Mucosa of stomach (tissue), 1 donor: Measurements from ENCODE around the gene PNPO.

Experiments used
- H3K27me3 ChIP-seq: one replicate; pipeline ENCODE4 v1.7.0; 2013; ENCODE audit warnings: mild to moderate bottlenecking, low read length; ENCODE audit not compliant: control insufficient read depth, insufficient read depth
- H3K36me3 ChIP-seq: one replicate; pipeline ENCODE4 v1.7.0; 2013; ENCODE audit warnings: low read length; ENCODE audit not compliant: control insufficient read depth, insufficient read depth
- H3K4me1 ChIP-seq: one replicate; pipeline ENCODE4 v1.7.0; 2013; ENCODE audit warnings: mild to moderate bottlenecking, low read length; ENCODE audit not compliant: control insufficient read depth, insufficient read depth
- H3K4me3 ChIP-seq: one replicate; pipeline ENCODE4 v1.7.0; 2013; ENCODE audit warnings: low read length
- H3K9ac ChIP-seq: one replicate; pipeline ENCODE4 v1.7.0; 2013; ENCODE audit warnings: mild to moderate bottlenecking, low read length, moderate library complexity
- H3K9me3 ChIP-seq: one replicate; pipeline ENCODE4 v1.7.0; 2013; ENCODE audit warnings: mild to moderate bottlenecking, low read length, moderate library complexity; ENCODE audit not compliant: control insufficient read depth
- donor health status: Pancreatic carcinoma.

The PNPO gene

DNA sequence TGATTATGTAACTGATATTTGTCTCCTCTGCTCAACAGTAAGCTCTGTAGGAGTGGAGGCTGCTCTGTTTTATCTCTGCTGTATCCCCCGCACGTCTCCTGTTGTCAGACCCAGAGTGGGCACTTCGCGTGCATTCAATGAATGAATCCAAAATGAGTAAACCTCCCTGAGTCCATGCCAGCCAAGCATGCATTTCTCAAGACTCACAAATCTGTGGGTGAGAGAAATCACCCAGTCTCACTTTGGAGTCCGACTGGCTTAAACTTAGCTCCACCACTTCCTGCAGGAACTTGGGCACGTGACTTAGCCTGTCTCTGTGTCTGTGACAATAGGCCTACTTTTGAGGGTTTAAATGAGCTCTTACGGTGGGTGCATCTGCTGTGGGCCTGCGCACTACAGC lies 3.7 kb downstream of the PNPO start:
- H3K4me3 ChIP-seq, result no peak overlapping the region
- no peaks in the 10 kb centered on the region for H3K9me3 ChIP-seq
- no peaks in the 10 kb centered on the region for H3K27me3 ChIP-seq
- H3K4me1 ChIP-seq, result peaks cover 49% of the 10 kb centered on the region
- H3K36me3 ChIP-seq, result peaks cover 14% of the 10 kb centered on the region
- no peak overlapping the region for H3K9ac ChIP-seq

DNA sequence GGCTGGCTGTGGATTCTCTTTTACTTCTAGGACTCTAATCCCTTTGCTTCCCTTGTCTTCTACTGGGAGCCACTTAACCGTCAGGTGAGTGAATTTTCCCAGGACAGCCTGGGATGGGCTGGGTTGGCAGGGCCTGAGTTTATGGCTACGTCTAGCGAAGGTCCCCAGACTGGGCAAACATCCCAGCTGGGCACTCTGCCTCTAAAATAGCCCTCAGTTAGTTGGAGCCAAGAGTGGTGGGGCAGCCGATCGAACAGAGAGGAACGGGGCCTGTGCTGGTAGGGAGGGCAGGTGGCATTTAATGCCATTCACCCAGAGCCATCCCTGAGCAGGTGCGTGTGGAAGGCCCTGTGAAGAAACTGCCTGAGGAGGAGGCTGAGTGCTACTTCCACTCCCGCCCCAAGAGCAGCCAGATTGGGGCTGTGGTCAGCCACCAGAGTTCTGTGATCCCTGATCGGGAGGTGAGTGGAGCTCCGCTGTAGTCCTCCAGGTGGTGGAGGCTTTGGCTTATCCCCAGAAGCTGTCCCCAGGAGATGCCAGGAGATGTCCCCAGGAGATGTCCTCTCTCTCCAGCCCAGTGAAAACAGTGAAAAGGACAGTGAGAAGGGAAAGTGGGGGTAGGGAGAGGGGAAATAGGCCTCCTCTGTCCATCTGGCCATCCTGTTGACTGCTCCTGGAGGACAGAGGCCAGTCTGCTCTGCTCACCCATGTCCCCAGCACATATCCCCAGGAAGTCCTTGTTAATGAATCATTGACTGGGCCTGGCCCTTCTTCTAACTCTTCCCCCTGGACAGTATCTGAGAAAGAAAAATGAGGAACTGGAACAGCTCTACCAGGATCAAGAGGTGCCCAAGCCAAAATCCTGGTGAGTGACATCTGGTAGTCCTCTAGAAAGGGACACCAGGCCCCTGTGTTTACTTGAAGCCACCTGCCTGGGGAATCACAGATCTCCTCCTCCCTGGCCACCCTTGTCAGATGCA lies 4.4 kb downstream of the PNPO start:
- Histone ChIP-seq H3K27me3 (no peaks in the 10 kb centered on the region), H3K9me3 (no peaks in the 10 kb centered on the region), H3K9ac (no peak overlapping the region), H3K4me1 (peaks cover 55% of the 10 kb centered on the region), H3K36me3 (peaks cover 14% of the 10 kb centered on the region), H3K4me3 (no peak overlapping the region)

DNA sequence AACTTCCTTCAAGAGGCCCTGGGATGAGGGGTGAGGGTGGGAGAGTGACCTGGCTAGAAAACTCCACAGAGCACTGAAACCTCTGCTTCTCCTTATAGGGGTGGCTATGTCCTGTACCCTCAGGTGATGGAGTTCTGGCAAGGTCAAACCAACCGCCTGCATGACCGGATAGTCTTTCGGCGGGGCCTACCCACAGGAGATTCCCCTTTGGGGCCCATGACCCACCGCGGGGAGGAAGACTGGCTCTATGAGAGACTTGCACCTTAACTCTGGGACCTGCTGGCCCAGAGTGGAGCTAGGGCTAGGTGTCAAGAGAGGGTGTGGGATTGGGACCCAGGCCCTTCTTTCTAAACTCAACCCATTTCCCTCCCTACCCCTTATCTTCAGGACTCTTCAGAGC lies 5.1 kb downstream of the PNPO start:
- Histone ChIP-seq H3K36me3 (peaks cover 19% of the 10 kb centered on the region), H3K9me3 (no peaks in the 10 kb centered on the region), H3K4me3 (no peak overlapping the region), H3K4me1 (peaks cover 57% of the 10 kb centered on the region), H3K9ac (no peak overlapping the region), H3K27me3 (no peaks in the 10 kb centered on the region)

DNA sequence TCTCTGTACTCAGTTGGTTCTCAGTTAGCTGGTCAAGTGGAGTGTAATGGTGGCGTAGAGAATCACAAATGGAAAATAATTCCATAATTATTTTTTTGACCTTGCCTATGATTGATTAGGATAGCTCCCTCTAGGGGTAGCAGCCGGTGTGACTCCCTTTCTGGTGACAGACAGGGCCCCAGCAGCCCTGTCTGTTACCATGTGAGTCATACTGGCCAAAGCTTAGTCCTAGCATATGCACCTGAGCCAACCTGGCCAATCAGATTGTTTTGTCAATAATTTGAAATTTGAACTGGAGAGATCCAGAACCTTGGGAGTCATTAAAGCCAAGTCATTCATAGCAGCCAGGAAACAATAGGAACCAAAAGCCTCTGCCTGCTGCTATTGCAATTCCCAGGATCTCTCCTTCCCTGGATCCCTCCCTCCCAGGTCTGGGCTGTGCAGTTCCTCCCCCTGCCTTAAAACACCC lies 5.6 kb downstream of the PNPO start:
- Histone ChIP-seq H3K9ac (no peak overlapping the region), H3K4me1 (peaks cover 61% of the 10 kb centered on the region), H3K36me3 (peaks cover 19% of the 10 kb centered on the region)

DNA sequence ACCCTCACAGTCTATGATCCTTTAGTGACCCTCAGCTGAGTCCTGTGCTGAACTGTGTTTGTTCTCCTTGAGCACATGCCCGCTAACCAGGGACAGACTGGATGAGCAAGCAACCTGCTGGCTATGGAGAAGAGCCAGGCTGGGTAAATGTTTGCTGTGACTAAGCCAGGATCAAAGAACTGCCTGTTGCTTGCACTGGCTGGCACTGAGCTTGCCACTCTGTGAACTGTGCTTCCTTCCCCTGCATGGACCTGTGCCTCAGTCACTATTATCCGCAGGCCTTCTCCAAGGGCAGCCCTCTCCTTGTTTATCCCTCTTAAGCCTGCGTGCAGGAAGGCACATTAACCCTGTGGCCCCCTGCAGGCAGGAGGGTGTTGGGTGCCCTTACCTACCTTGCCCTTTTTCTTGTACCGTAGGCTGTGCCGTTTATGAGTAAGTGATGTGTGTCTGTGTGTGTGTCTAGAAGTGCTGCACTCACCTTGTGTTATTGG lies 7.4 kb downstream of the PNPO start:
- no peak overlapping the region for H3K4me3 ChIP-seq

More for the DNA sequence above, 5.6 kb downstream of the PNPO start:
- Histone ChIP-seq H3K4me3 (no peak overlapping the region), H3K9me3 (no peaks in the 10 kb centered on the region), H3K27me3 (no peaks in the 10 kb centered on the region)

DNA sequence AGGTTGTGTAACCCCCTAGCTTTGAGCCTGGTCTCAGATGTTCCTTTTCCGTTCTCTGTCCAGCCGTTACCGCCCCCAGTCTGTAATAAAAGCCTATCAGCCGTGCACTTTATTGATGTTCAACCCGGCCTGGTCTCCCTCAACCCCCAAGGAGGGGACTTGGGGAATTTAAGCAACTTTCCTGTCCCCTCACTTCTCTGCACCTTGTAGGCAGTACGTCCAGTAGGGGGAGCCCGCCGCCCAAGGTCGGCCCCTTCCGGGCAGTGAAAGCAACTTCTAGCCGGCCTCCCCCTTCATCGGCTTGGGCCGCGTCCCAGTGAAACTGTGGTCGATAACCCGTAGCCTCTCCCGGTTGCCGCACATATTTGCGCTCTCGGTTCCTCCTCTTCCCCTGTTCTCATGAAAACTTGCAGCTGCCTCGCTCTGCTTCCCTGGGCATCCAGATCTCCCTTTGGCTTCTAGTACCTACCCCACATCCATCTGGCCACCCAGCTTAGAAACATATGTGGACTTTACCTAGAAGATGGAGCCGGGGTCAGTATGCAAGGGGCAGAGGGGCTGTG lies 7.9 kb downstream of the PNPO start:
- Histone ChIP-seq H3K4me1 (peaks cover 76% of the 10 kb centered on the region), H3K9me3 (no peaks in the 10 kb centered on the region), H3K36me3 (peaks cover 19% of the 10 kb centered on the region), H3K4me3 (peak overlapping the region; percentile 4), H3K9ac (peak overlapping the region; percentile 47), H3K27me3 (no peaks in the 10 kb centered on the region)

More for the DNA sequence above, 7.4 kb downstream of the PNPO start:
- H3K9ac ChIP-seq, result peak overlapping the region; percentile 47
- peaks cover 71% of the 10 kb centered on the region for H3K4me1 ChIP-seq
- H3K36me3 ChIP-seq, result peaks cover 19% of the 10 kb centered on the region
- H3K9me3 ChIP-seq, result no peaks in the 10 kb centered on the region
- H3K27me3 ChIP-seq, result no peaks in the 10 kb centered on the region

DNA sequence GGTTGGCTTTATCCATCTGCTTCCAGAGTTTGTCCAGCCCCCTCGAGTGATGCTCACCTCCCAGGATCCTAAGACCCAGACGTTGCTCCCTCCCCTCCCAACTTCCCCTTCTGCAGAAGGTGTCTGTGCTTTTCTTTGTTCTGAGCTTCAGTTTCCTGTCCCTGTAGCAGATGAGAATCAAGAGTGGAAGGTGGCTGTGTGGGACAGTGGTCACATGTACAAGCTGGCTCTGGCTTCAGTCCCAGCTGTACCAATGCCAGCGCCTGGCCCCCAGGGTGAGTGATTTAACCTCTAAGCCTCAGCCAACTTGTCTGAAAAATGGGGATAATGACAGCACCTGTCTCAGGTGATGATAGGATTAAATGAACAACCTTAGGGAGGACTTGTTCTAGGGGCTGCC lies 8.6 kb downstream of the PNPO start:
- Histone ChIP-seq H3K36me3 (peaks cover 19% of the 10 kb centered on the region), H3K9me3 (no peaks in the 10 kb centered on the region), H3K27me3 (no peaks in the 10 kb centered on the region), H3K4me3 (peak overlapping the region; percentile 4), H3K4me1 (peaks cover 76% of the 10 kb centered on the region), H3K9ac (peak overlapping the region; percentile 47)

DNA sequence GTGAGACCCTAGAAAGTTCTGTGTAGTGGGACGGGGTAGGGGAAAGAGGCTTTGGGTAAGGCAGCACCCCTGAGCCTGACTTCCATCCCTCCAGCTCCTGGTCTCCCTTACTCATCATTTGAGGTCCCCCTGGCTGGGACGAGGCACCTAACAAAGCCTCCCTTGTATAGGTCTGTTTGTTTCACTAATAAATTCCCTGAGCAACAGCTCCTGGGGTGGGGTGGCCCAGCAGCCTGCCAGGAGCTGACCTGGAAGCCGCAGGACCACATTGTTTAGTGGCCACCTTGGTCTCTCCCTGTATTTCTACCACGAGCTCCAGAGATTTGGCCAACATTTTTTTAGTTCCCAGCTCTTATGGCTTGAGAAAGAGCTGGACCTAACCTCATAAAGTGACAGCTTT lies 9.1 kb downstream of the PNPO start:
- Histone ChIP-seq H3K27me3 (no peaks in the 10 kb centered on the region), H3K4me1 (peaks cover 74% of the 10 kb centered on the region), H3K9ac (peak overlapping the region; percentile 47), H3K4me3 (no peak overlapping the region), H3K36me3 (peaks cover 19% of the 10 kb centered on the region), H3K9me3 (no peaks in the 10 kb centered on the region)

DNA sequence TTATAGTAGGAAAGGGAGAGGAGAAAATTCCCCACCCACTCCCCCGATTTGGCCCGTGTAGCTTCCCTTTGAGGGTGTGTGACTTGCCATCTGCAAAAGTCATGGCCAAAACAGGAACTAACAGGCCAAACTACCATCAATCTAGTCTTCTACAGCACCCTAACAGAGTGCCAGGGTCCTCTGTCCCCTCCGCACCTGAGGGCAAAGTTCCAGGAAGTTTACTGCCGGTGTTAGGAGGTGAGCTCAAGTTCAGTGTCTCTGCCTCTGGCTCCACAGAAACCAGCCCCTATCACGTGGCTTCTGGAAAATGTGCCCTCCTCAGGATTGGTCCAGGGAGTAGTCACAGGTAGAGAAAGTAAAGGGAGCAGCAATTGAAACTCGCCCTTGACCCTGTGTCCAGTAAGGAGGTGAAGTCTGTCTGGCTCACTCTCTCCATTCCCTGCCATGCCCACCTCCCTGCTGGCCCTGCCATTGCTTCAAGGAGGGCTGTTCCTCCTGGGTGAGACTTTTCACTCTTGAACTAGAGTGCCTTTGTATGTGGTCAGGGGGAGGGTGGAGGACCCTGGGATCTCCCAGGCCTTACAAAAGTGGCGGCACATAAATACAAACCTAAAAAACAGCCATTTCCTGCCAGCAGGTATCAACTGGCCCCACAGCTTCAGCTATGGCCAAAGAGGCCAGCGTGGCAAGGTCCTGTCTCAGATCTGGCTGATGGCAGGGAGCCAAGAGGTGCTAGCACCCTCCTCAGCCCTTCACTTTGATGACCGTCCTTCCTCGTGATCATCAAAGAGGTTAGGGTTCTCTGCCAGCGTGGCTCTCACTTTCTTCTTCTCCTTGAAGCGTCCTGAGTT lies 11.0 kb downstream of the PNPO start:
- Histone ChIP-seq H3K4me1 (peaks cover 64% of the 10 kb centered on the region), H3K4me3 (no peak overlapping the region), H3K36me3 (peaks cover 15% of the 10 kb centered on the region), H3K9me3 (no peaks in the 10 kb centered on the region), H3K27me3 (no peaks in the 10 kb centered on the region), H3K9ac (peak overlapping the region; percentile 84)

DNA sequence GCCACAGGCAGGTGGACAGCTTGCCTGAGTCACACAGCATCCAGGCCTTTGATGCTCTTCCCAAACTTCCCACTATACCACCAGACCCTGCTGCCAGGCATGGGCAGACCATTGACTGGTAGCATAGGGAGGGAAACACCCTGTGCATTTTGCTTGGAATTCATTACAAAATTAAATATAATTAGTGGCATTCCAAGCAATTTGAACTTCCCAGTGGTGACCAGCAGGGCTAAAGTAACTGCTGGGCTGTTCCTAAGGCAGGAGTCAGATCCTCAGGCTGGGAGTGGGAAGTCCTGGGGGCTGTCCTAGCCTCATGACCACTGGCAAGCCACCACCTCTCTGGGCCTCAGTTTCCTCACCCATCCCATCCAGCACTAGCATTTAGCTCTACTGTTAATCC lies 12.5 kb downstream of the PNPO start:
- H3K36me3 ChIP-seq, result peaks cover 10% of the 10 kb centered on the region
- H3K9me3 ChIP-seq, result no peaks in the 10 kb centered on the region
- peaks cover 63% of the 10 kb centered on the region for H3K4me1 ChIP-seq
- peak overlapping the region; percentile 84 for H3K9ac ChIP-seq
- H3K27me3 ChIP-seq, result no peaks in the 10 kb centered on the region
- H3K4me3 ChIP-seq, result peak overlapping the region; percentile 57

DNA sequence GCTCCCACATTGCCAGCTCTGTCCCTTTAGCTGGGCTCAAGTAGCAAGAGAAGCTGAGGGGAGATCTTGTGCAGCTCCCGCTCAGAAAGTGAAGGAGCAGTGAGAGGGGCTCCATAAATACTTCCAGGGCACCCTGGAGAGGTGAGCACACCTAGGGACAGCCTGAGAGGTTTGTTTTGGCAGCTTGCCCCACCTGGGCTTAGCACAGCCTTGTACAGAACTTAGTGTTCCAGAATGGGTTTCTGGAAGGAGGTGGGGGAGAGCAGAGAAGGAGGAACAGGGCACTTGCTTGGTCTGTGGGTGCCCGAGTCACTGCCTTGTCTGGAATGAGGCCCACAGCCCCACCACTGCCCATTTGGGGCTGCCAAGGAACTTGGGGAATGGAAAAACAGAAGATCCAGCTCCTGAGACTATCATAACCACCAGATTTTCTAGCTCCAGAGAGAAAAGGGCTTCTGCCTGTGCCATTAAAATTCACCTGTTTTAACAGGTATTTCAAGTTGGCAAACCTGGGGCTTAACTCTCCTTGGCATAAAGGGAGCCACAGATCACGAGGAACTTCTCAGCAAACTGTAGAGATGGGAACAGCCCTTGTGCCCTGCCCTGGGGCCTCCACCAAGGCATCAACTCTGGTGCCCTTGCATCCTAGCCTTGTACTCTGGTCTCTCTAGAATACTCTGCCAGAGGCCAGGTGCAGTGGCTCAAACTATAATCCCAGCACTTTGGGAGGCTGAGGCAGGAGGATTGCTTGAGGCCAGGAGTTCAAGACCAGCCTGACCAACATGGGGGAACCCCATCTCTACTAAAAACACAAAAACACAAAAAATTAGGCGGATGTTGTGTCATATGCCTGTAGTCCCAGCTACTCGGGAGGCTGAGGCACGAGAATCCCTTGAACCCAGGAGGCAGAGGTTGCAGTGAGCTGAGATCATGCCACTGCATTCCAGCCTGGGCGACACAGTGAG lies 14.4 kb downstream of the PNPO start:
- peaks cover 5% of the 10 kb centered on the region for H3K36me3 ChIP-seq
- H3K9ac ChIP-seq, result peak overlapping the region; percentile 84
- H3K9me3 ChIP-seq, result no peaks in the 10 kb centered on the region
- H3K27me3 ChIP-seq, result no peaks in the 10 kb centered on the region
- H3K4me1 ChIP-seq, result peaks cover 61% of the 10 kb centered on the region
- H3K4me3 ChIP-seq, result peak overlapping the region; percentile 56
